ENCODE measurements around the gene CHERP.
"Not testable (repeated sequence)": the region's sequence is repeated elsewhere in the genome, so short reads cannot be mapped to it uniquely, and the experiment has no call there.

CHERP gene

GRCh38 chr19:16519230-16519687 lies 23.0 kb downstream of the CHERP start:
- no peak for DNase-seq

GRCh38 chr19:16518483-16519229 lies 23.6 kb downstream of the CHERP start:
- DNase-seq, result no peak

GRCh38 chr19:16518061-16518460 lies 24.2 kb downstream of the CHERP start:
- no peak for DNase-seq

- DNase-seq, result no peak
Observed at GRCh38 chr19:16516923-16517610, 25.2 kb downstream of the CHERP start.

GRCh38 chr19:16516381-16516780 lies 25.9 kb downstream of the CHERP start:
- DNase-seq, result no peak

- DNase-seq, result no peak
Observed at GRCh38 chr19:16514383-16515019, 27.7 kb downstream of the CHERP start.

GRCh38 chr19:16512611-16513010 lies 29.6 kb downstream of the CHERP start:
- not testable (repeated sequence) for DNase-seq

- no peak for DNase-seq
Observed at GRCh38 chr19:16509141-16510061, 32.8 kb downstream of the CHERP start.

GRCh38 chr19:16508546-16508945 lies 33.7 kb downstream of the CHERP start:
- no peak for DNase-seq

- DNase-seq, result no peak
Observed at GRCh38 chr19:16506961-16507360, 35.3 kb downstream of the CHERP start.

GRCh38 chr19:16506161-16506560 lies 36.1 kb downstream of the CHERP start:
- DNase-seq, result not testable (repeated sequence)

- DNase-seq, result no peak
Observed at GRCh38 chr19:16504271-16504670, 38.0 kb downstream of the CHERP start.

GRCh38 chr19:16497837-16498236 lies 44.4 kb downstream of the CHERP start:
- DNase-seq, result no peak

GRCh38 chr19:16497042-16497441 lies 45.2 kb downstream of the CHERP start:
- DNase-seq, result no peak

- DNase-seq, result no peak
Observed at GRCh38 chr19:16496613-16496983, 45.6 kb downstream of the CHERP start.

GRCh38 chr19:16495982-16496612 lies 46.1 kb downstream of the CHERP start, which contains the start of the genes C19orf44 and CALR3:
Gene C19orf44 (plus strand): TSS chr19:16496394. CDS start chr19:16500793, 4,399 bp downstream.
Gene CALR3 (minus strand): TSS chr19:16496167. CDS start chr19:16496129, 38 bp downstream.
- DNase-seq, result peak; percentile 97

- not testable (repeated sequence) for DNase-seq
Observed at GRCh38 chr19:16486476-16486875, 55.8 kb downstream of the CHERP start.

GRCh38 chr19:16482745-16483144 lies 59.5 kb downstream of the CHERP start:
- DNase-seq, result no peak

GRCh38 chr19:16477311-16477710 lies 64.9 kb downstream of the CHERP start:
- no peak for DNase-seq

- no peak for DNase-seq
Observed at GRCh38 chr19:16476401-16476800, 65.8 kb downstream of the CHERP start.

- no peak for DNase-seq
Observed at GRCh38 chr19:16473875-16474392, 68.3 kb downstream of the CHERP start.

GRCh38 chr19:16472992-16473391 lies 69.2 kb downstream of the CHERP start:
- no peak for DNase-seq

Data from CD4-positive, alpha-beta T cell treated with Interleukin-17A for 4 hours (primary cell).